ENCODE data around the gene SIRT6. TPM values are rescaled to one million over a fixed set of nuclear protein-coding genes. Genes with fewer than 3 reads are reported as not detected.
A peak's percentile ranks its signal among the peaks of the same experiment; 100 is the strongest.
"Not testable (repeated sequence)": the region's sequence is repeated elsewhere in the genome, so short reads cannot be mapped to it uniquely, and the experiment has no call there.

The SIRT6 gene
- total RNA-seq, 1 donor from 2014 or later = 4.7 TPM

DNA sequence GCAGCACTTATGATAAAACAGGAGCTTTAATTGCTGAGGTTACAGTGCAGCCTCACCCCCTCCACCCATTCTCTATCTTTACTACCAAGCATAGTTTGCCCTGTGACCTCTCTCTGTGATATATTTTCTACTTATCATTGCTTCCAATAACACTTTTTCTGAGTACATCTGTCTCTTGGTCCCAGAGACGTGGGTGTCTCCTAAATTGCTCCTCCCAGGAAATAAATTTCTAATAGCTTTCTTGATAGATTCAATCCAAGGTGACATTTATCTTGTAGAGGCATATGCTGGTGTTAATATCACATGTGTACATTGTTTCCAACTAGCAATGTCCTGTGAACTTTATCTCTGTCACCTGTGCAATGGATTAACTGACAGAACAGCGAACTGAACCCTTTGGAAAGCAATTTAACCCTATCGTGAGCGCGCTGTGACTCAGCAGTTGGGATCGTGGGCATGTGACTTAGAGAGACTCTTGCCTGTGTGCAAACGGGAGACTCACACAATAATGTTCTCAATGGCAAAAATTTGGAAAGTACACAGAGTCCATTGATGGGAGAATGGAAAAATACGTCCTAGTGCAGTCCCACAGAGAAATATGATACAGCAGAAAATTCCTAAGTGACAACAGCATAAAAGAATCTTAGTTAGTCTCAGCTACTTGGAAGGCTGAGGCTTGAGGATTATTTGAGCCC, 51.5 kb downstream of the SIRT6 start:
- DNase-seq = peak; percentile 4

DNA sequence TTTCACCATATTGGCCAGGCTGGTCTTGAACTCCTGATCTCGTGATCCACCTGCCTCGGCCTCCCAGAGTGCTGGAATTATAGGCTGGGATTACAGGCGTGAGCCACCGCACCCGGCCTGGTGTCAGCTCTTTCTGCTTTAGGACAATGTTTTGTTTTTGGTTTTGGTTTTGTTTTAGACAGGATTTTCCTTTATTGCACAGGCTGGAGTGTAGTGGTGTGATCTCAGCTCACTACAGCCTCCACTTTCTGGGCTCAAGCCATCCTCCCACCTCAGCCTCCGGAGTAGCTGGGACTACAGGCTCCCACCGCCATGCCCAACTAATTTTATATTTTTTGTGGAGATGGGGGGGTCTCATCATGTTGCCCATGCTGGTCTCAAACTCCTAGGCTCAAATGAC, 53.3 kb downstream of the SIRT6 start:
- not testable (repeated sequence) for DNase-seq

DNA sequence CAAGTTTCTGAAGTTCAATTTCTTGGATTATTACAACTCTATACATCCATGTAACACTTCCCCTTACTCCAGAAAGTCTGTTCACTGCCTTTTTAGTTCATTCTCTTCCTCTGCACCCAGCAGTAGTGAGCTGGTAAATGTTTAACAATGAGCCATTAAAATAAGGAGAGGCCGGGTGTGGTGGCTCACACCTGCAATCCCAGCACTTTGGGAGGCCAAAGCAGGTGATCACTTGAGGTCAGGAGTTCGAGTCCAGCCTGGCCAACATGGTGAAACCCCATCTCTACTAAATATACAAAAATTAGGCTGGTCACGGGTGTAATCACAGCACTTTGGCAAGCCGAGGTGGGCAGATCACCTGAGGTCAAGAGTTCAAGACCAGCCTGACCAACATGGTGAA, 55.0 kb downstream of the SIRT6 start:
- not testable (repeated sequence) for DNase-seq

DNA sequence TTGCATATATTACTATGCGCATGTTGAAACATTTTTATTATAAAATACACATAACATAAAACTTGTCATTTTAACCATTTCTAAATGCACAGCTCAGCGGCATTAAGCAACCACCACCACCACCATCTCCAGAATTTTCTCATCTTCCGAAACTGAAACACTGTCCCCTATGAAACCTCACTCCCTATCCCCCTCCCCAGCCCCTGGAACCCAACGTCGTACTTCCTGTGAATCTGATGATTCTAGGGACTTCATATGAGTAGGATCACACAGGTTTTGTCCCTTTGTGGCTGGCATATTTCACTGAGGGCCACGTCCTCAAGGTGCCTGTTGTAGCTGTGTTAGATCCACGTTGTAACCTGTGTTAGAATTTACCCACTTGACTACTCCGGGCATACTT, 57.7 kb downstream of the SIRT6 start:
- no peak for DNase-seq

Small RNAs within 50 kb of the gene (small RNA-seq; reads per million reads assigned to genes)
- not detected for gene RF00017 (ENCODE audit: low replicate concordance)

Other genes starting within 250 kb of the SIRT6 start
- gene NMRK2, start 249.5 kb downstream of the SIRT6 start, total RNA-seq = 3.6 TPM
- gene DAPK3, start 211.5 kb downstream of the SIRT6 start, total RNA-seq = 52.5 TPM
- gene EEF2, start 197.1 kb downstream of the SIRT6 start, total RNA-seq = 1,711 TPM
- 22.9 TPM for gene PIAS4, start 174.8 kb downstream of the SIRT6 start, total RNA-seq
- 12.7 TPM for gene ZBTB7A, start 115.7 kb downstream of the SIRT6 start, total RNA-seq
- 54.5 TPM for gene MAP2K2, start 58.4 kb downstream of the SIRT6 start, total RNA-seq
- gene CREB3L3, start 28.9 kb downstream of the SIRT6 start, total RNA-seq = not detected
- 0.79 TPM for gene ANKRD24, start 126 bp upstream of the SIRT6 start, total RNA-seq
- not detected for gene EBI3, start 47.0 kb upstream of the SIRT6 start, total RNA-seq
- gene YJU2, start 64.5 kb upstream of the SIRT6 start, total RNA-seq = 12.7 TPM
- gene SHD, start 96.7 kb upstream of the SIRT6 start, total RNA-seq = 1.3 TPM
- gene TMIGD2, start 119.8 kb upstream of the SIRT6 start, total RNA-seq = 0.49 TPM
- gene FSD1, start 122.0 kb upstream of the SIRT6 start, total RNA-seq = 0.59 TPM
- gene STAP2, start 156.3 kb upstream of the SIRT6 start, total RNA-seq = 25.5 TPM
- 5.8 TPM for gene MPND, start 161.0 kb upstream of the SIRT6 start, total RNA-seq
- gene SH3GL1, start 218.0 kb upstream of the SIRT6 start, total RNA-seq = 24.7 TPM
- 9.5 TPM for gene CHAF1A, start 220.1 kb upstream of the SIRT6 start, total RNA-seq